ENCODE data around the gene ARRDC4.

DNA sequence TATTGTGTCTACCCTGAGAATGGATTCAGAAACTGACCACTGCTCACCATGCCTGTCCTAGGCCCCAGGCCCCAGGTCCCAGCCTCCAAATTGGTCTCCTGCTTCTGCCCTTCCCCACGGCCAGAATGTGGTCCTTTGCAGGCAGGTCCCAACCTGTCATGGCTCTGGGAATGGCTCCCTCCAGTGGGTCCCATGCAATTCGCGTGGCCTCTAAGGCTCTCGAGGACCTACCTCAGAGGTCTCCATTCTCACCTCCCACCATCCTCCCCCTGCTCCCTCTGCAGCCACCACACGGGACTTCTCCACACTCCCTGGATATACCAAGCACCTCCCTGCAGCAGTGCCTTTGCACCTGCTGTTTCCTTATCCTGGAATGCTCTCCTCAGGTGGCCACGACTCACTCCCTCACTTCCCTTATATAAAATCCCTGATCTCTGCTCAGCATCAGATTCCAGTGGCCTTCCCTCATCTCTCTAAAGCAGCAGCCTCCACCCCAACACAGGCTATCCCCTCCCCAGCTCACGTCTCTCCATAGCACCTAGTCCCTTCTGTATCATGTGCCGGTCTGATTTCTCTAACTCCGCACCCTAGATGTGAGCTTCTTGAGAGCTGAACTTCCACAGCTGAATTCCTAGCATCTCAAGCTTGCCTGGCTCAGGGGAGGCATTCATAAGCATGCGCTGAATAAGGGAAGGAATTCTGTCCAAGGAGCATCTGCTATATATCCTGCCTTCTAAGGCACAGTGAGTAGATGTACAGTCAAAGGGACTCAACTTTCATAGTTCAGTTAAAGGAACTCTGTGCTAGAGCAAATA lies 56.9 kb downstream of the ARRDC4 start:
- TF ChIP-seq EZH2 (IDR thresholded peaks at IDR 0.05; ENCODE audit: insufficient read depth, poor library complexity, severe bottlenecking) = no peak
- TF ChIP-seq EZH2phosphoT487 (IDR thresholded peaks at IDR 0.05; ENCODE audit: insufficient read depth, low read depth) = no peak
